Measurements from ENCODE around the gene MYO16.

The MYO16 gene

DNA sequence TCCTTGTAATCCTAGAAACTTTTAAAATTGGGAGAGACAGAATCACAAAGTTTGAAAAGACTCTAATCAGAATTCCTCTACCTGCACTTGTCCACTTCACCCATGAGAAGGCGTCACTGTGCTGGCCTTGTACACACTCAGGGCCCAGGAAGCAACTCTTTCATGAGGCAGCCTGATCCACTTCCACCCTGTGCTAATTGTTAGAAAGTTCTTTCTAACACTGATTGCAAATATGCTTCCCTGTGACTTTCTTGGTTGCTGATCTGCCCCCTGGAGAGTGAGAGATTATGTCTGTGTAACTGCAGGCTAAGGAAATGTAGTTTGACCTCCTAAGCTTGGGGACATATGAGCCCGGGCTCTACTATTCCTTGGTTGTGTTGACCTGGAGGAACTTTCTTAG lies 494.6 kb downstream of the MYO16 start:
- no peak overlapping the region for H3K27ac ChIP-seq
- TF ChIP-seq, protein P1, sequence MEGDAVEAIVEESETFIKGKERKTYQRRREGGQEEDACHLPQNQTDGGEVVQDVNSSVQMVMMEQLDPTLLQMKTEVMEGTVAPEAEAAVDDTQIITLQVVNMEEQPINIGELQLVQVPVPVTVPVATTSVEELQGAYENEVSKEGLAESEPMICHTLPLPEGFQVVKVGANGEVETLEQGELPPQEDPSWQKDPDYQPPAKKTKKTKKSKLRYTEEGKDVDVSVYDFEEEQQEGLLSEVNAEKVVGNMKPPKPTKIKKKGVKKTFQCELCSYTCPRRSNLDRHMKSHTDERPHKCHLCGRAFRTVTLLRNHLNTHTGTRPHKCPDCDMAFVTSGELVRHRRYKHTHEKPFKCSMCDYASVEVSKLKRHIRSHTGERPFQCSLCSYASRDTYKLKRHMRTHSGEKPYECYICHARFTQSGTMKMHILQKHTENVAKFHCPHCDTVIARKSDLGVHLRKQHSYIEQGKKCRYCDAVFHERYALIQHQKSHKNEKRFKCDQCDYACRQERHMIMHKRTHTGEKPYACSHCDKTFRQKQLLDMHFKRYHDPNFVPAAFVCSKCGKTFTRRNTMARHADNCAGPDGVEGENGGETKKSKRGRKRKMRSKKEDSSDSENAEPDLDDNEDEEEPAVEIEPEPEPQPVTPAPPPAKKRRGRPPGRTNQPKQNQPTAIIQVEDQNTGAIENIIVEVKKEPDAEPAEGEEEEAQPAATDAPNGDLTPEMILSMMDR (conservative IDR thresholded peaks at IDR 0.05): no peak

DNA sequence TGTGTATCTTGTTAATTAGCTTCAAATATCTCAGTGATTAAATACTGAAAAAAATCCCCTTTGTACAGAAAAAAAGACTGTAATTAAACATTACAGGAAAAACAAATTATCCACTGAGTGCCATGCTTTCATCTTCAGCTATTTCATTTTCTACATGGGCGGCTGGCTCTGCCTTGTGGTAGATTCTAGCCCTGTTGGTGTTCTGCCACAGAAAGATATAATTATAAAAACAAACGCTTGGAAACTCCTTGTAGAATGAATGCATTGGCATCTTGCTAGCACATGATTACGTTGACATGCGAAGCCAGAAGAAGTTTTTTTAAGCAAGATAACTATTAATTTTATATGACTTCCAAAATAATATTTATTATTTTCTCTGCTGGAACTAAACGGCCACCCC lies 496.8 kb downstream of the MYO16 start:
- TF ChIP-seq, protein P1 (conservative IDR thresholded peaks at IDR 0.05): no peak
- no peak overlapping the region for H3K27ac ChIP-seq

DNA sequence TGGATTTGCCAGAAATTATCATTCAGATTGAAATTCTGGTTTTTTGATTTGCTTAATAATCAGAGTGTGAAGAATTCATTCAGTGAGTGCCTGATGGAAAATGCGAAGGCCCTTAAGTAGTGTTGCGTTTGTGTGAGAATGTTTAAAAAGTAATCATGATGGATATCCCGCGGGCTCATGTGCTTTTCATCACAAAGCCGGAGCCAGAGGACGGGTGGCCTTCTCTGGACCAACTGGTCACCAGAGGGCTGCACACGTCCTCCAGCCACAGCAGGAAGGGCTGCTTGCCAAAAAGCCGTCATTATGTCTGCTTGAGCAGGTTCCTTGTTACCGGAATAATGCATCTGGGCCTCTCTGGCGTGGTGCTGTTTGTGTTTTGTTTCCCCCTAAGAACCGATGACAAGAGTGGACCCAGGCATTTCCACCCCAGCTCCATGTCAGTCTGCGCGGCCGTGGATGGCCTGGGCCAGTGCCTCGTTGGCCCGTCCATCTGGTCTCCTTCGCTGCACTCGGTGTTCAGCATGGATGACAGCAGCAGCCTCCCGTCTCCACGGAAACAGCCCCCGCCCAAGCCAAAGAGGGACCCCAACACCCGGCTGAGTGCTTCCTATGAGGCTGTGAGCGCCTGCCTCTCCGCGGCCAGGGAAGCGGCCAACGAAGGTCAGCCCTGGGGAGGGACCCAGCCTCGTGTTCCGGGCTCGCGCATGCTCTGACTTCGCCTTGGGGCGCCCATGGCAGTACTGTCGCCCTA lies 497.7 kb downstream of the MYO16 start:
- H3K27ac ChIP-seq: no peak overlapping the region
- no peak for TF ChIP-seq ZFX (IDR thresholded peaks at IDR 0.05)
- TF ChIP-seq, protein P1 (conservative IDR thresholded peaks at IDR 0.05): no peak

DNA sequence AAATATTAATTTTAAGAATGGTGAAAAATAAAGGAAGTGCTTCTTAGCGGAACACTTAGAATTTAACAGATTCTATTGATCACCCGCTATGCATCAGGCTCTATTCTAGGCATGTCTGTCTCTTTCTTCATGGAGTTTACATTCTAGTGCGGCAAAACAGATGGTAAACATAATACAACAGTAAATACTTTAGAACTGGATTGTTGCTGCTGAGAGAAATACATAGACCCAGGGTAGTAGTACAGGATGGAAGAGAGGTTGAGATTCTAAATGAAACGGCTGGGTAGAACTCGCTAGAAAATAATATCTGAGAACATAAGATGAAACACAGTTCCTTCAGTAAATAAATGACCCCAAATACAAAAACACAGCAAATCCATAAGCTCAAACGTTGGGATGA lies 498.7 kb downstream of the MYO16 start:
- TF ChIP-seq, protein P1 (conservative IDR thresholded peaks at IDR 0.05): no peak
- no peak for TF ChIP-seq ZFX (IDR thresholded peaks at IDR 0.05)
- H3K27ac ChIP-seq: no peak overlapping the region

DNA sequence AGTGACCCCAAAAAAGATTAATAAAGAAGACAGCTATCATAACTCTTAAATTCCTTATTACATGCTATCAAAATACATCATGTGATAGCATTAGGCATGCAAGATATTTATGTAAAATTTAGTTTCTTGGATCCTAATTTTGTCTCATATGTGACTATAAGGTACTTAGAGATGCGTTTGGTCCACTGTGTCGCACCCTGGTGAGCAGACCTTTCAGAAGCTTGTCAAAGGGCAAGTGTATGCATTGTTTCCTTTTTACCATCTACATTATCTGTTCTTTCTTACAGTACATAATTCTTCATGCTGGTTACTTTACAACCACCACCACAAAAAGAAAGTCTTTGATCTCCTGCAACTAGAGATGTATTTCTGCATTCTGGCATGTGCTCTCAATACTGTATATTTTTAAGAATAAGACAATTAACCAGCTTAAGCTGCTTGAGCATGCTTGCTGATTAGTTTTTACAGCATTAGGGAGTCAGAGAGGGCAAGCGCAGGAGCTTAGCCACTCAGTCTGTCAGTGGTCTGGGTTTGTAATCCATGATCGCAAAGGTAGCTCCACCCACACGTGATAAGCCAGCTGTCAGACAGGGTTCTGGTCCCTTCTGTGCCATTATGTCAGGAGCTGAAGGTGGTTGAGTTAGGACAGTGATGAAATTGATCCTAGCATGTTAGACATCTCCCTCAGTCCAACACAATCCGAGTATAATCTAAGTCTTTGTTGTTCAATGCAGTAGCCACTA lies 500.9 kb downstream of the MYO16 start:
- H3K27ac ChIP-seq: no peak overlapping the region
- TF ChIP-seq ZFX (IDR thresholded peaks at IDR 0.05): no peak
- TF ChIP-seq, protein P1 (conservative IDR thresholded peaks at IDR 0.05): no peak

DNA sequence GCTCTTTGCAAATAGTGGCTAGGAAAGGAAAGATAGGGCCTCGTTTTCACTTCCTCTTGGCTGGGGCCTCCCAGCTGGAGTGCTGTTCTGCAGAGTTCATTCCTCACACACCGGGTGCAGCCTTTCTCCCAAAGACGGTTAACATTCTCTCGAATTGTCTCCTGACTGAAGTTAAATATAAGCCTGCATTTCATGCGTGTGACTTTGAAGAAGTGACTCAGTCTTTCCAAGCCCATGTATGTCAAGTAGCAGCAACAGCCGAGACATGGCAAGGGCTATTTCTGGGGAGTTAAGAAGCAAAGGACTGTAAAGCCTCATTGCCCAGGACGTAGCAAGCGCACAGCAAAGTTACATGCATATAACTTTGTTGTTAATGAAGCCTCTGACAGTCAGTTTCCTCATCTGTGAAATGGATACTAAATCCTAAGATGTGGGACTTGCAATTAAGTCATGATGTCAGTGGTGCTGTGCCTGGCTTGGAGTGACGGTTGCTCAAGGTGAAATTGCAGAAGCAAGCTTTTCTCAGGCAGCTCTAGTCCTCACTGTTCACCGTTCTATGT lies 502.4 kb downstream of the MYO16 start:
- no peak overlapping the region for H3K27ac ChIP-seq
- TF ChIP-seq, protein P1 (conservative IDR thresholded peaks at IDR 0.05): no peak
- no peak for TF ChIP-seq ZFX (IDR thresholded peaks at IDR 0.05)

DNA sequence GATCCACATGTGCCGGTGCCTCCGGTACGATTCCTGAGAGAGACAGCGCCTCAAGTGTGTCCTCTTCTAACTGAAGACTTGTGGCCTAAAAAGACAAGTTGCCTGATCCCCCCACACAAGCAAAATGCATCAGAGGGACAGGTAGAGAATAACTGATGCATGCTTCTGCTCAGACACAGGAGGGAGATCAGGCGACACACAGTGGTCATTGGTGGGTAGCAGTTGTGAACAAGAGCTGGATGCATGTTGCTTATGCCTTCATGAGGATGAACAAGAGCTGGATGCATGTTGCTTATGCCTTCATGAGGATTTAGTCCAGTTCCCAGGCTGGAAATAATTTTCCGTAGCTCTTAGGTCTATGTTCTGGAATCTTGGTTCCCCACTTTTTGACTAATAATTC lies 505.6 kb downstream of the MYO16 start:
- no peak overlapping the region for H3K27ac ChIP-seq
- TF ChIP-seq ZFX (IDR thresholded peaks at IDR 0.05): no peak
- TF ChIP-seq, protein P1 (conservative IDR thresholded peaks at IDR 0.05): peak; percentile 29

Measured in C4-2B (cell line).